Upper lobe of right lung (tissue), 1 donor: ENCODE data around the gene TRAF6. TPM values are rescaled to one million over a fixed set of nuclear protein-coding genes. Genes with fewer than 3 reads are reported as not detected.
A peak's percentile ranks its signal among the peaks of the same experiment; 100 is the strongest.

Source experiments
- ATAC-seq: fragments of 200-7000 bp; cut with Tn5 transposase; one replicate; pipeline ENCODE4 v1.9.1; 2020; ENCODE audit warnings: mild to moderate bottlenecking, moderate library complexity
- DNase-seq: peaks from one replicate; pipeline ENCODE4 v3.0.0-alpha.2; 2020
- H3K27ac ChIP-seq: fragments of 200-600 bp; one replicate; pipeline ENCODE4 v1.8.0; 2022
- H3K27me3 ChIP-seq: fragments of 200-600 bp; one replicate; pipeline ENCODE4 v1.8.0; 2022; ENCODE audit warnings: mild to moderate bottlenecking
- H3K36me3 ChIP-seq: fragments of 200-600 bp; one replicate; pipeline ENCODE4 v1.8.0; 2022
- H3K4me1 ChIP-seq: fragments of 200-600 bp; one replicate; pipeline ENCODE4 v1.8.0; 2022
- H3K4me3 ChIP-seq: fragments of 200-600 bp; one replicate; pipeline ENCODE4 v1.8.0; 2022; ENCODE audit warnings: mild to moderate bottlenecking
- H3K9me3 ChIP-seq: fragments of 200-600 bp; one replicate; pipeline ENCODE4 v1.8.0; 2022
- intact Hi-C: fragments of 100-400 bp; cut with DNase I; formaldehyde crosslinking; loops from one replicate; pipeline ENCODE4 v1.11.0; 2022
- total RNA-seq: library from RNA; stranded (reverse); fragmentation: NEBNext Ultra II Directional; extraction: Animal tissue kit (Norgen Biotek cat#: 25700); gene quantifications from one replicate; pipeline ENCODE4 v1.2.1, GENCODE V29; 2021
- TF ChIP-seq, protein P1 (sequence below): fragments of 200-600 bp; IDR thresholded peaks from one replicate; pipeline ENCODE4 v1.8.0; 2022; ENCODE audit warnings: antibody characterized with exemption
- donor health status: DM: no; HTN: yes; CAD: no; lungs with severe emphysema.

Gene TRAF6
- total RNA-seq, 1 donor from 2014 or later, result 13.5 TPM

DNA sequence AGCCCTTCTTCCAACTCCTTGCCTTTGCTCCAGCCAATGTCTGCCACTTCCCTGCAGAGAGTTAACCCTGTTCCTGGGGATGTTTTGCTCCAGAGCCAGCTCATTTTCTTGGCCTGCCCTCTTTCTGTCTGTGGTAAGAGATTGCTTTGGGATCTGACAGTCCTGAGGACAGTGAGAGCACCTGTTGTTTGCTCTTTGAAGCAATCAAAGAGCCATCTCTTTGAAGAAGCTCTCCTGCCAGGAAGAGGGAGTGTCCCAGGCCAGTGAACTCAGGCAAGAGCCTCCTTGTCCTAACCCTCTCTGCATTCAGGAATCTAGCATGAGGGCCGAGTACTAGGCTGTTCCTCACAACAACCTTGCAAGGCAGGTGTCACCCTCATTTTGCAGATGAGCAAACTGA lies 42.2 kb downstream of the TRAF6 start:
- H3K36me3 ChIP-seq, result peaks cover 4% of the 10 kb centered on the region

DNA sequence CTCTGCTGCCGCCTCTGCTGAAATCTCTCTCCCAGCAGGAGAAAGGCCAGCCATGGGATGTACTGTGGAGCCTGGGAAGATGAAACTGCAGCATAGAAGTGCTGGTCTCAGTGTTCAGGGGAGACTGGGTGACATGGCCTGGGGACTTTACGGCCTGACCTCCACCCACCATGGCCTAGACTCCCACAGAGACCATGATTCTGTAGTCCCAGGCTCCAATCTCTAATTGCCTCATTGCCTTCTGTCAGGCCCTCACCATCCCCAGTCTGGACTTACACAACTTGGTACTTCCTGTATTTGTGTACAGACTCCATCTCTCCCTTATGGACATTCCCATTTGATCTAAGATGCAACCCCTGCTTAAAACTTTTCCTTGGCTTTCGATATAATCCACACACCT lies 43.1 kb downstream of the TRAF6 start:
- ATAC-seq (peak; percentile 57), DNase-seq (no peak)
- Histone ChIP-seq H3K36me3 (peaks cover 7% of the 10 kb centered on the region), H3K9me3 (no peaks in the 10 kb centered on the region), H3K4me3 (no peak overlapping the region), H3K4me1 (peaks cover 6% of the 10 kb centered on the region), H3K27me3 (no peaks in the 10 kb centered on the region), H3K27ac (no peak overlapping the region)
- TF ChIP-seq, protein P1, sequence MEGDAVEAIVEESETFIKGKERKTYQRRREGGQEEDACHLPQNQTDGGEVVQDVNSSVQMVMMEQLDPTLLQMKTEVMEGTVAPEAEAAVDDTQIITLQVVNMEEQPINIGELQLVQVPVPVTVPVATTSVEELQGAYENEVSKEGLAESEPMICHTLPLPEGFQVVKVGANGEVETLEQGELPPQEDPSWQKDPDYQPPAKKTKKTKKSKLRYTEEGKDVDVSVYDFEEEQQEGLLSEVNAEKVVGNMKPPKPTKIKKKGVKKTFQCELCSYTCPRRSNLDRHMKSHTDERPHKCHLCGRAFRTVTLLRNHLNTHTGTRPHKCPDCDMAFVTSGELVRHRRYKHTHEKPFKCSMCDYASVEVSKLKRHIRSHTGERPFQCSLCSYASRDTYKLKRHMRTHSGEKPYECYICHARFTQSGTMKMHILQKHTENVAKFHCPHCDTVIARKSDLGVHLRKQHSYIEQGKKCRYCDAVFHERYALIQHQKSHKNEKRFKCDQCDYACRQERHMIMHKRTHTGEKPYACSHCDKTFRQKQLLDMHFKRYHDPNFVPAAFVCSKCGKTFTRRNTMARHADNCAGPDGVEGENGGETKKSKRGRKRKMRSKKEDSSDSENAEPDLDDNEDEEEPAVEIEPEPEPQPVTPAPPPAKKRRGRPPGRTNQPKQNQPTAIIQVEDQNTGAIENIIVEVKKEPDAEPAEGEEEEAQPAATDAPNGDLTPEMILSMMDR, result no peak
- intact Hi-C loops, result no loop called here

More for the DNA sequence above, 42.2 kb downstream of the TRAF6 start:
- intact Hi-C loops, result no loop called here
- Histone ChIP-seq H3K9me3 (no peaks in the 10 kb centered on the region), H3K4me1 (peaks cover 6% of the 10 kb centered on the region), H3K27me3 (no peaks in the 10 kb centered on the region), H3K27ac (no peak overlapping the region), H3K4me3 (no peak overlapping the region)
- TF ChIP-seq, protein P1, result no peak
- no peak for ATAC-seq
- DNase-seq, result no peak

DNA sequence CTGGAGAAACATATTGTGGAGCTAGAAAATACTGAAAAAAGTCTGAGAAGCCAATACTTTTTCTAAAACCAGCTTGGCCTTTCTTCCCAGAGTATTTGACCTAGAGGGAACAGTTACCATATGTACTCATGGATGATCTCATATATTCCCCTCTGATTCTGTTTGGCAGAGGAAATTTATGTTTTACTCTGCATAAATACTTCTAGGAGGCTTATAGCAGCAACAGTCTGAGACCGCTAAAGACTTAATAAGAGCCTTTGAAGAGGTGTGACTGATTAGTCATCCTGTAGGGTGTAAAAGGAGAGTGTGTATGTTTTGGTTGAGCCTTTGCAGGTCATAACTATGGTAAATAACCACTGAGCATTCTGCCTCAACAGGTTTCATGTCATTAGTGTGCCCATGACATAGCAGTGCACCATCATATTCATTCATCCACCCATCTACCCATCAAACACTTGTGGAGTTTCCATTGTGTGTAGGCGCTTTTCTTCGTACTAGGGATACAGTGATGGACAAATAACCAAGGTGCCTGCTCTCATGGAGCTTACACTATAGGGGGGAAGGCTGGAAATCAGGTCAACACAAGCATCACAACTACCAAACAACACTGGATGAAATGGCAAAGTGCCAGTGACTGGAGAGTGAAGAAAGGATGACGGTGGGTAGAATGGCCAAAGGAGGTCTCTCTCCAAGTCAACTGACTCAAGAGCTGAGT lies 44.5 kb downstream of the TRAF6 start:
- no peak overlapping the region for H3K27ac ChIP-seq
- H3K27me3 ChIP-seq, result no peaks in the 10 kb centered on the region
- DNase-seq (no peak), ATAC-seq (no peak)
- TF ChIP-seq, protein P1, result no peak
- H3K4me3 ChIP-seq, result no peak overlapping the region
- peaks cover 7% of the 10 kb centered on the region for H3K36me3 ChIP-seq
- intact Hi-C loops, result no loop called here
- H3K9me3 ChIP-seq, result no peaks in the 10 kb centered on the region
- H3K4me1 ChIP-seq, result no peaks in the 10 kb centered on the region

DNA sequence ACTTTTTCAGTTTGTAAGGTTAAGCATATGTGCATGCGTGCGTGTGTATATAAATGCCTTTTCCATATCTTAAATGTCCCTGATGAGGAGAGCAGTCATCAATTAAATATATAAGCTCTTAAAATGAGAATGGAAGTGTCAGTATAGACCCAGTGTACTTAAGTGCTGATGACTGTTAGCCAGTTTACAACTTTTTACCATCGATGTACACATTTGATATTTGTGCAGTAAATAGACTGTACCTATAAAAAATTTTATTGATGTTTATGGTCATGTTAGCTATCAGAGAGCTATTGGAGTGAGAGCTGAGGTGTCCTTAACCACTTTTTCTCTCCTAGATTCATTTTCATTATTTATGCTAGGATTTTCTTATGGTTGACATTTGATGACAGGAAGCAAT lies 45.4 kb downstream of the TRAF6 start:
- ATAC-seq, result no peak
- Histone ChIP-seq H3K27ac (no peak overlapping the region), H3K4me3 (no peak overlapping the region), H3K9me3 (no peaks in the 10 kb centered on the region), H3K36me3 (peaks cover 7% of the 10 kb centered on the region), H3K27me3 (no peaks in the 10 kb centered on the region), H3K4me1 (no peaks in the 10 kb centered on the region)
- DNase-seq, result no peak
- TF ChIP-seq, protein P1, result no peak
- intact Hi-C loops, result no loop called here

DNA sequence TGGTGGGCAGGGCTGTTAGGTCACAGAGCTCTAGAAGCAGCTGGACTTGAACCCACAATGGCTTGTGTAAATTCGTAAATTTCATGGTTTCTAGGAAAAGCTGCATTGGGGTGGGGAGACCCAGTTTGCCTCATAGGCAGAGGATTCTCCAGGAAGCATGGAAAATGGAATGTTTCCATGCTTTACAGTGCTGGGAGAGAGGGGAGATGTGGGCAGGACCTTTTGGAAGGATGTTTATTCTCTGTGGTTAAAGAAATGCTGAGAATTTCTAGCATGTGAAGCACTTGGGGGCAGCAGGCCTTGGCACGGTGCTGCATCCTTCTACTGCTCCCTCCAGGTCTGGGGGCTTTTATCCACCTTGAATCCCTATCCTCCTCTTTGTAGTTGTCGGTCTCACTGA lies 46.3 kb downstream of the TRAF6 start:
- H3K36me3 ChIP-seq, result peaks cover 7% of the 10 kb centered on the region
- no peaks in the 10 kb centered on the region for H3K4me1 ChIP-seq
- no peaks in the 10 kb centered on the region for H3K27me3 ChIP-seq
- ATAC-seq, result no peak
- no peak overlapping the region for H3K27ac ChIP-seq
- no peaks in the 10 kb centered on the region for H3K9me3 ChIP-seq
- TF ChIP-seq, protein P1, result no peak
- no peak overlapping the region for H3K4me3 ChIP-seq
- intact Hi-C loops, result no loop called here
- DNase-seq, result no peak
